Measurements from ENCODE around the gene IRX6. TPM values are rescaled to one million over a fixed set of nuclear protein-coding genes. Genes with fewer than 3 reads are reported as not detected.

IRX6 gene
- total RNA-seq, 1 experiment from 2014 or later, result not detected

GRCh38 chr16:55294931-55295342 lies 29.1 kb upstream of the IRX6 start:
- no peak overlapping the region for H3K4me3 Mint-ChIP-seq (ENCODE audit: unreplicated experiment)

GRCh38 chr16:55297062-55297909 lies 26.7 kb upstream of the IRX6 start:
- intact Hi-C loops (cut with micrococcal nuclease; ENCODE audit: unreplicated experiment), result no loop called here
- CTCF ChIA-PET, result no interaction called here
- BruUV-seq (replicated peaks), result no TSS peak
- Histone ChIP-seq H3K4me1 (no peaks in the 10 kb centered on the region), H3K9me3 (no peaks in the 10 kb centered on the region), H3K27me3 (replicated peaks; ENCODE audit: control insufficient read depth, insufficient read depth, low read length) (no peaks in the 10 kb centered on the region), H3K4me3 (ENCODE audit: low read depth, low read length) (no peak overlapping the region), H3K36me3 (ENCODE audit: control insufficient read depth, insufficient read depth, low read length) (no peaks in the 10 kb centered on the region)
- Mint-ChIP-seq H3K36me3 (ENCODE audit: insufficient read depth, unreplicated experiment) (no peaks in the 10 kb centered on the region), H3K27ac (ENCODE audit: unreplicated experiment) (no peak overlapping the region), H3K9me3 (ENCODE audit: unreplicated experiment) (peaks cover 10% of the 10 kb centered on the region), H3K4me3 (ENCODE audit: unreplicated experiment) (no peak overlapping the region), H3K27me3 (ENCODE audit: insufficient read depth, unreplicated experiment) (peaks cover 15% of the 10 kb centered on the region), H3K4me1 (ENCODE audit: low read depth, unreplicated experiment) (no peaks in the 10 kb centered on the region)
- POLR2A ChIA-PET, result no interaction called here
- no peak for DNase-seq
- TF ChIP-seq CTCF (IDR thresholded peaks at IDR 0.05; ENCODE audit: insufficient read depth in 1 of 2, low read depth in 1 of 2, low read length in 1 of 2, severe bottlenecking in 1 of 2, unreplicated experiment in 1 of 2), result no peak

More at GRCh38 chr16:55294931-55295342, 29.1 kb upstream of the IRX6 start:
- no peaks in the 10 kb centered on the region for H3K36me3 ChIP-seq (ENCODE audit: control insufficient read depth, insufficient read depth, low read length)
- Mint-ChIP-seq H3K36me3 (ENCODE audit: insufficient read depth, unreplicated experiment) (no peaks in the 10 kb centered on the region), H3K4me1 (ENCODE audit: low read depth, unreplicated experiment) (no peaks in the 10 kb centered on the region), H3K9me3 (ENCODE audit: unreplicated experiment) (peaks cover 10% of the 10 kb centered on the region), H3K27ac (ENCODE audit: unreplicated experiment) (no peak overlapping the region), H3K27me3 (ENCODE audit: insufficient read depth, unreplicated experiment) (peaks cover 7% of the 10 kb centered on the region)
- TF ChIP-seq CTCF (IDR thresholded peaks at IDR 0.05; ENCODE audit: insufficient read depth in 1 of 2, low read depth in 1 of 2, low read length in 1 of 2, severe bottlenecking in 1 of 2, unreplicated experiment in 1 of 2), result no peak
- no peaks in the 10 kb centered on the region for H3K9me3 ChIP-seq
- intact Hi-C loops (cut with micrococcal nuclease; ENCODE audit: unreplicated experiment), result loop anchor here (1.0 kb wide), 1 partner anchor 75 kb away; no protein-coding TSS in a partner anchor
- H3K27me3 ChIP-seq (replicated peaks; ENCODE audit: control insufficient read depth, insufficient read depth, low read length), result no peaks in the 10 kb centered on the region
- no peaks in the 10 kb centered on the region for H3K4me1 ChIP-seq
- no peak for DNase-seq
- CTCF ChIA-PET, result no interaction called here
- POLR2A ChIA-PET, result no interaction called here
- no TSS peak for BruUV-seq (replicated peaks)
- H3K4me3 ChIP-seq (ENCODE audit: low read depth, low read length), result no peak overlapping the region

DNA sequence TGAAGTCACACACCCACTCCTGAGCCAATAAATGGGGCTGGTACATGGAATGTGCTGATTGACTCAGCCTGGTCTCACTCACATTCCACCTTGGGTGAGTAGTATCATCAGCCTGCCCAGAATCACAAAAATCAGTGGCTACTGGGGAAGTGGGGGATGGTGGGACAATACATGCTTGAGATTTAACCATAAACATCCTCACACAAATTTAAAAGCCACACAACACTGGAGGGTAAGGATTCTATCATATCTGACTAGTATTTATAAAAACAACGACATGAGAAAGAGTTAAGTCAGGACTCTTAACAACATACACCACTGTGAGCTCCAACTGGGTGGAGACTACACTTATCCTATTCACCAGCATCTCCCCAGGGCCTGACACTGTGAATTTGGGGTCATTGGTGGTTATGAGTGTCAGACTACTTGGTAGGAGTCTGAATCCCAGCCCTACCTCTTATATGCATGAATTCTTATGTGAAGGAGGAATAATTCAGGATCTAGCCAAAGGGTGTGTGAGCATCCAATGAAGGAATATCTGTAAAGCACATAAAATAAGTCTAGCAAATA lies 26.0 kb upstream of the IRX6 start:
- no peaks in the 10 kb centered on the region for H3K9me3 ChIP-seq
- no peaks in the 10 kb centered on the region for H3K27me3 ChIP-seq (replicated peaks; ENCODE audit: control insufficient read depth, insufficient read depth, low read length)
- H3K36me3 Mint-ChIP-seq (ENCODE audit: insufficient read depth, unreplicated experiment), result no peaks in the 10 kb centered on the region
- H3K4me1 ChIP-seq, result no peaks in the 10 kb centered on the region
- DNase-seq, result no peak
- H3K4me3 Mint-ChIP-seq (ENCODE audit: unreplicated experiment), result no peak overlapping the region
- no peaks in the 10 kb centered on the region for H3K4me1 Mint-ChIP-seq (ENCODE audit: low read depth, unreplicated experiment)
- intact Hi-C loops (cut with micrococcal nuclease; ENCODE audit: unreplicated experiment), result no loop called here
- H3K27ac Mint-ChIP-seq (ENCODE audit: unreplicated experiment), result no peak overlapping the region
- no peaks in the 10 kb centered on the region for H3K36me3 ChIP-seq (ENCODE audit: control insufficient read depth, insufficient read depth, low read length)
- no peak for TF ChIP-seq CTCF (IDR thresholded peaks at IDR 0.05; ENCODE audit: insufficient read depth in 1 of 2, low read depth in 1 of 2, low read length in 1 of 2, severe bottlenecking in 1 of 2, unreplicated experiment in 1 of 2)
- no peak overlapping the region for H3K4me3 ChIP-seq (ENCODE audit: low read depth, low read length)
- H3K27me3 Mint-ChIP-seq (ENCODE audit: insufficient read depth, unreplicated experiment), result peaks cover 15% of the 10 kb centered on the region
- BruUV-seq (replicated peaks), result no TSS peak
- H3K9me3 Mint-ChIP-seq (ENCODE audit: unreplicated experiment), result peaks cover 10% of the 10 kb centered on the region
- ChIA-PET POLR2A (no interaction called here), CTCF (no interaction called here)

All from Caco-2 (cell line).